RKO (cell line): Measurements from ENCODE around the gene B3GALNT2.

ENCODE experiments used
- DNase-seq: peaks from one replicate; pipeline ENCODE4 v3.0.0-alpha.2; 2016; ENCODE audit warnings: low spot score

Gene B3GALNT2

DNA sequence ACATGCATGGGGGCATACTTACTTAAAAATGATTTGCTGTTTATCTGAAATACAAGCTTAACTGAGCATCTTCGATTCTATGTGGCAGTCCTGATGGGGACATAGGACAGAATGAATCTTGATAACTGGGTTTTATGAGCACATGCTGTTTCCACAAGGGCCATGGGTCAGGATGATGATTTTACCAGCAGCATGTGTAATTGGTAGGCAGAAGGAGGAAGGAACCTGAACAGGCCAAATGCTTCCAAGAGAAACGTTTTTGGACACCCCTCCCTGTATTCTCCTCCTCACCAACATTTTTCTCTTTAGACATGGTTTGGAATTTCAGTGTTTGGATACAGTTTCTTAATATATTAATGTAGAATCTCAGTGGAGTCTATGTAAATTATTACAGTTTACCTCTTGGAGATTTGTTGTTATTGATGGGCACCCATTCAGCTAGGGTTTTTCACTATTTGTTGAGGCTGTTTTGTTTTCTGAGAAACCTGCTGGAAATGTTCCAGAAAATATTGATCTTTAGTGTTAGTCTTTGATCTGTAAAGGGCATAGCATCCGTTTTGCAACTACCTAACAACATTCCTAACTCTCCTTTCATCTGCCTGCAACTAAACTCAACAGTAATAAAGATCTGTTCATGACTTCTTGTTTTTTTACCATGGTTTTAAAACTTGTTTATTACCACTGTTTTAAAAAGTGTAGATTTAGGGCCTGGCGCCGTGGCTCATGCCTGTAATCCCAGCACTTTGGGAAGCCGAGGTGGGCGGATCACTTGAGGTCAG is 95.0 kb downstream of the B3GALNT2 start:
- no peak for DNase-seq

DNA sequence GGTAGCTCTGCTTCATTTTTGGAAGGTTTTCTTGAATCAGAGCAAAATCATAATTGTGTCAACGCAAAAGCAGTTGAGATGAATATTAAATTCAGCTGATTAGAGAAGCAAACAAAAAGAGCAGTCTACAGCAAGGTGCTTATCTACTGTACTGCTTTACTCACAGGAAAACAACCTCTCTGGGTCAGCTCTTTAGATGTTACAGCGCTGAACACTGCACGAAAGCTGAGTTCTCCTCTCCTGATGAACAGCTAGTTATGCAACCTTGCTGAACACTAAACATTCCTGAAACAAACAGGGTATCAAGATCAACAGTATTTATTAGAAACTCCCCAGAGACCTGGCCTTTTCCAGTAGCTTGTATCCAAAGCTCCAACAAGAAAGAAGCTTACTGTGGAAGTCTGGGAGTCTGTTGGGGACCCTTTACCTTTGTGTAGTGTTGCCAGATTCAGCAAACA is 95.7 kb downstream of the B3GALNT2 start:
- no peak for DNase-seq

DNA sequence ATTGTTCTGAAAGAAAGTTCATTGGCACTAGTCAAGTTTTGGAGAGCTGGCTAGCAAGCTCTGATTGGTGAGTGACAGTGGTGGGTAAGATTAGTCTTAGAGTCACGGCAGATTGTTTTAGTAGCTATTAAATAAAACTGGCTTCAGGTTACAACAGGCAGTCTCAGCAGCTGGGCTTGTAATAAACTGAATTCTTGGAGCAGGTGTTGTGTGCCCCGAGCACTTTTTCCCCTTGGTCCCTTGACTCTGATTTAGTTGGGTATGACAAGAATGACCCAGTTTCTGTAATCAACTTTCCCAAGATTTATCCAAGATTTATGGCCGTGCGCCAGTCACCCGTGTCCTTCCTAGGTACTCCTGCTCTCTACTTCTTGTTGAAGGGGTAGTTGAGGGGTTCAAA is 96.8 kb downstream of the B3GALNT2 start:
- no peak for DNase-seq

DNA sequence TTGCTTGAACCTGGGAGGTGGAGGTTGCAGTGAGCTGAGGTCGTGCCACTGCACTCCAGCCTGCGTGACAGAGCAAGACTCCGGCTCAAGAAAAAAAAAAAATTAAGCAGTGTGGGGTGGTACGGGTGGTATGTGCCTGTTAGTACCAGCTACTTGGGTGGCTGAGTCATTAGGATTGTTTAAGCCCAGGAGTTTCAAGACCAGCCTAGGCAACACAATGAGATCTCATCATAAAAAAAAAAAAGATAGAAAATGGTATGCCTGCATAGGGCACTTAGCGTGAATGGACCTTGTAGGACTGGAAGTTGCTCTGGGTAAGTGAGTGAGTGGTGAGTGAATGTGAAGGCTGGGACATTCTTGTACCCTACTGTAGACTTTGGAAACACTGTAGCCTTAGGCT is 100.1 kb downstream of the B3GALNT2 start:
- no peak for DNase-seq

DNA sequence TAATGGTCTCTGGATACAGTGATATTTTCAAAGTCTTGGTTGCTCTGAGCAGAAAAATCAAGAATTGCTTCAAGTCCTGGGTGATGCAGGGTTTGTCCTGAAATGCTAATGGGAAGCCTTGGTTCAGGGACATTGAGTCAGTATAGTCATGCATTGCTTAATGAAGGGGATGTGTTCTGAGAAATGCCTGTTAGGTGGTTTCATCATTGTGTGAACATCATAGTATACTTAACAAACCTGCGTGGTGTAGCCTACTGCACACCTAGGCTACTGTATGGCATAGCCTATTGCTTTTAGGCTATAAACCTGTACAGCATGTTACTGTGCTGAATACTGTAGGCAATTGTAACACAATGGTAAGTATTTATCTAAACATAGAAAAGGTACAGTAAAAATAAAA is 100.7 kb downstream of the B3GALNT2 start:
- no peak for DNase-seq

DNA sequence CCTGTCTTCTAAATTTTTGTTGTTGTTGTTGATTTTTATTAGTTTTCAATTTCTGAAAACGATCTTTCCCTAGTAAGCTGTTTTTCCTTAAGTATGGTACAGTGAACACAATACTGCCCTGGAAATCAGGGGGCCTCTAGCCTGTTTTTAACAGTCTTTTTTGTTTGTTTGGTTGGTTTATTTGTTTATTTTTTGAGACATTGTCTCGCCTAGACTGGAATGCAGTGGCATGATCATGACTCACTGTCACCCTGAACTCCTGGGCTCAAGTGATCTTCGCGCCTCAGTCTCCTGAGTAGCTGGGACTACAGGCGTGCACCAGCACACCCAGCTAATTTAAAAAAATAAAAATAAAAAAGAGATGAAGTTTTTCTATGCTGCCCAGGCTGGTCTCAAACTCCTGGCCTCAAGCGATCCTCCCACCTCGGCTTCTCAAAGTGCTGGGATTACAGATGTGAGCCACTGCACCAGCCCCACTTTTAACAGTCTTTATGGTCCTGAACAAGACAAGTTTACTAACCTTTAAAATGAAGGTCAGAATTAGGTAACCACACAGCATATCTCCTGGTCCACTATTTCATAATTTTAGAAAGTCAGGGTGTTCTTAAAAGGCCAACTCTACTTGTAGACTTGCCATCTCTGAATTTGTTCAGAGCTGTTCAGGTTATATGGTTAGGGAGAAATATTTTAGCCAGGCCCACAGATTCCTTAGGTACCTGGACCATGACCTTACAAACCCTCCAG is 101.6 kb downstream of the B3GALNT2 start:
- DNase-seq, result no peak

DNA sequence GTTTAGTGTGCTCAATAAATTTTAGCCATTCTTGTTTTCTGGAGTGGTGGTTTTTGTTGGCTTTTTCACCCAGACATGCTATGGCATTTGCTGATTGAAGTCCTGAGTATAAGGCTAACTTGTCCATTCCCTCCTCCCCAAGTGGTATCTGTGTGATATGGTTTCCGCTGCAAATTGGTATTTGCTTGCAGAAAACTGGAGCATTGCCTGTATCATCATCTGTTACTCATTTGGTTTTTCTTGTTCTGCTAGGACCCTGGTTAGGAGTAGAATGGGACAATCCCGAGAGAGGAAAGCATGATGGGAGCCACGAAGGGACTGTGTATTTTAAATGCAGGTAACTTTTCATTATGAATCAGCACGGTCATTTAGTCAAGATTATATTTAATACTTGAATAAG is 103.0 kb downstream of the B3GALNT2 start:
- no peak for DNase-seq
